GM12878 (cell line): ENCODE measurements around the gene LAMB1. TPM values are rescaled to one million over a fixed set of nuclear protein-coding genes. Genes with fewer than 3 reads are reported as not detected.

Experiments used
- ATAC-seq: fragments of 200-7000 bp; cut with Tn5 transposase; 3 replicates; pipeline ENCODE4 v1.9.1; 2020; ENCODE audit warnings: mild to moderate bottlenecking, moderate library complexity
- BruUV-seq: library from RNA; stranded (reverse); fragments of 400-500 nt; replicated peaks from 2 replicates; lab custom pipeline; 2021; lab: Mats Ljungman, UMichigan
- CTCF ChIA-PET: fragments of 300-600 bp; sonication (Branson Sonifier 250); formaldehyde crosslinking; extraction: SDS; loops from one replicate; lab custom pipeline; 2021; ENCODE audit warnings: inconsistent platforms; lab: Yijun Ruan, JAX
- POLR2A ChIA-PET: fragments of 350-600 bp; formaldehyde crosslinking; extraction: SDS; loops from one replicate; lab custom pipeline; 2021; ENCODE audit warnings: inconsistent platforms; lab: Charles Lee
- RAD21 ChIA-PET: fragments of 300-600 bp; sonication (Branson Sonifier 250); formaldehyde crosslinking; loops from one replicate; lab custom pipeline; 2023; ENCODE audit warnings: antibody characterized with exemption; ENCODE audit not compliant: unreplicated experiment; lab: Charles Lee
- SMC1A ChIA-PET: fragments of 300-600 bp; sonication (Branson Sonifier 250); formaldehyde crosslinking; loops from one replicate; lab custom pipeline; 2023; ENCODE audit not compliant: unreplicated experiment, uncharacterized antibody; lab: Charles Lee
- DNase-seq: peaks from one replicate; pipeline ENCODE4 v3.0.0-alpha.2; 2011; ENCODE audit warnings: low read depth, low spot score
- FAIRE-seq: peaks from 3 replicates; lab custom pipeline; 2011; peaks lifted over from hg19 to GRCh38; lab: Jason Lieb, UNC
- H2AFZ ChIP-seq: 2 replicates; pipeline ENCODE4 v1.6.0; 2011; ENCODE audit warnings: low read depth, low read length, control low read depth; ENCODE audit not compliant: control insufficient read depth
- H3K27ac ChIP-seq: 2 replicates; pipeline ENCODE4 v1.5.1; 2011; ENCODE audit warnings: control low read depth; ENCODE audit not compliant: control insufficient read depth, insufficient read depth
- H3K27me3 ChIP-seq, 2 experiments: replicated peaks in 1 of 2; 2 replicates each; pipeline versions ENCODE4 v1.6.0 to v1.6.1; 2011; ENCODE audit warnings: low read length in 1 of 2; ENCODE audit not compliant: control insufficient read depth in 2 of 2, insufficient read depth in 2 of 2
- H3K36me3 ChIP-seq, 2 experiments: 2 replicates each; pipeline ENCODE4 v1.5.1; 2011; ENCODE audit warnings: low read length in 1 of 2; ENCODE audit not compliant: control insufficient read depth in 2 of 2, insufficient read depth in 2 of 2
- H3K4me1 ChIP-seq: 2 replicates; pipeline ENCODE4 v1.6.1; 2011; ENCODE audit warnings: mild to moderate bottlenecking, low read length, moderate library complexity, mixed read lengths; ENCODE audit not compliant: control insufficient read depth, insufficient read depth
- H3K4me2 ChIP-seq: 2 replicates; pipeline ENCODE4 v1.6.0; 2011; ENCODE audit warnings: control low read depth; ENCODE audit not compliant: control insufficient read depth, insufficient read depth
- H3K4me3 ChIP-seq: fragments of 200-600 bp; sonication (generic); 2 replicates; pipeline ENCODE4 v1.5.1; 2016
- H3K79me2 ChIP-seq: 2 replicates; pipeline ENCODE4 v1.6.0; 2011; ENCODE audit warnings: low read length; ENCODE audit not compliant: control insufficient read depth, insufficient read depth
- H3K9ac ChIP-seq: 2 replicates; pipeline ENCODE4 v1.8.0; 2011; ENCODE audit warnings: low read length, control low read depth, mixed read lengths; ENCODE audit not compliant: control insufficient read depth, insufficient read depth
- H3K9me3 ChIP-seq: replicated peaks from 3 replicates; pipeline ENCODE4 v1.5.1; 2011; ENCODE audit warnings: mild to moderate bottlenecking, low read length; ENCODE audit not compliant: control insufficient read depth, insufficient read depth
- H4K20me1 ChIP-seq: 2 replicates; pipeline ENCODE4 v1.6.0; 2011; ENCODE audit not compliant: control insufficient read depth, insufficient read depth
- CREM ChIP-seq: IDR thresholded peaks from 2 replicates; pipeline ENCODE4 v1.6.1; 2014; ENCODE audit warnings: antibody characterized with exemption, low read depth
- MXI1 ChIP-seq: fragments of 150-350 bp; IDR thresholded peaks from 2 replicates; pipeline ENCODE4 v1.6.1; 2011; ENCODE audit warnings: low read depth, mild to moderate bottlenecking, inconsistent platforms, low read length, improper control_type of control experiment
- NKRF ChIP-seq: fragments of 450-650 bp; conservative IDR thresholded peaks from 2 replicates; pipeline ENCODE4 v1.6.1; 2017; ENCODE audit warnings: mild to moderate bottlenecking, moderate library complexity
- WGBS: methylation state at CpG from one replicate; pipeline ENCODE4 v1.1.6; 2016; ENCODE audit warnings: low lambda C conversion rate; ENCODE audit not compliant: insufficient replicate concordance, insufficient coverage; ENCODE audit errors: missing lambda C conversion rate; 5-methylcytosine and 5-hydroxymethylcytosine counted together
- in situ Hi-C: fragments of 300-500 bp; cut with MboI; formaldehyde crosslinking; loops from 9 replicates; pipeline ENCODE4 v1.14.3; 2018; ENCODE audit warnings: mixed read lengths
- intact Hi-C: fragments of 100-400 bp; cut with micrococcal nuclease; formaldehyde crosslinking; loops from one replicate; pipeline ENCODE4 v1.14.2; 2022; ENCODE audit not compliant: unreplicated experiment
- polyA plus RNA-seq, 11 experiments: library from polyadenylated mRNA; depleted of rRNA in 4 of 11; unstranded in 6 of 11; stranded (reverse) in 5 of 11; fragments of >200 nt; fragmentation: Nextera tagmentation in 4 of 11; fragmentation: Illumina TruSeq in 1 of 11; extraction: Ambion mirVana in 4 of 11; extraction: Trizol in 1 of 11; gene quantifications; 1 replicate in 1 of 11; 2 replicates in 10 of 11; pipeline versions ENCODE4 v1.2.1 to v1.2.3, GENCODE V29; 2011 to 2016; ENCODE audit warnings: inconsistent platforms in 2 of 11, missing spikeins in 2 of 11, low read depth in 1 of 11
- total RNA-seq, 4 experiments: library from RNA; depleted of rRNA in 3 of 4; stranded (reverse); fragments of >200 nt in 3 of 4; fragmentation: Illumina TruSeq in 1 of 4; extraction: Trizol in 1 of 4; gene quantifications; 2 replicates each; pipeline versions ENCODE4 v1.2.1 to v1.2.3, GENCODE V29; 2013 to 2021

LAMB1 gene
- total and polyA plus RNA-seq, 10 of the 15 experiments (the other 5 are each of a cell fraction or from before 2014, with no cell fraction given) = 0.05 to 2.2 (median 1.2) TPM; not detected in 4

- no peak overlapping the region for H3K9ac ChIP-seq
- ChIA-PET CTCF (interaction anchor here (0.6 to 2.4 kb wide), 4 partner anchors 91 to 398 kb away, joined by 3 to 8 read pairs (median 3); no protein-coding TSS in a partner anchor), RAD21 (interaction anchor here (0.6 to 1.0 kb wide), 2 partner anchors 36 to 275 kb away, joined by 3 to 4 read pairs; no protein-coding TSS in a partner anchor), SMC1A (interaction anchor here (3.5 kb wide), 1 partner anchor 138 kb away, joined by 15 read pairs; no protein-coding TSS in a partner anchor), POLR2A (no interaction called here)
- ATAC-seq (no peak), FAIRE-seq (no peak), DNase-seq (no peak)
- H3K27ac ChIP-seq = no peak overlapping the region
- 50% methylated on average over 4 of the region's 4 CpGs for WGBS
- H3K4me3 ChIP-seq = no peak overlapping the region
- intact Hi-C loops = no loop called here
- H3K9me3 ChIP-seq = no peaks in the 10 kb centered on the region
- H3K27me3 ChIP-seq = peaks cover 1 to 3% of the 10 kb centered on the region in 2 experiments; a peak in 3 of 4 replicates
- H3K4me2 ChIP-seq = no peak overlapping the region
- no peaks in the 10 kb centered on the region for H3K79me2 ChIP-seq
- no peak for TF ChIP-seq CREM
- no peak for TF ChIP-seq NKRF
- no peak for TF ChIP-seq MXI1
- in situ Hi-C loops = no loop called here
- no peak overlapping the region for H2AFZ ChIP-seq
- BruUV-seq = no TSS peak
- H4K20me1 ChIP-seq = no peaks in the 10 kb centered on the region
- H3K36me3 ChIP-seq = no peaks in the 10 kb centered on the region
- no peaks in the 10 kb centered on the region for H3K4me1 ChIP-seq
Observed at GRCh38 chr7:108017776-108018151, 14.8 kb upstream of the LAMB1 start.
